Measurements from ENCODE around the gene GPR17.

GRCh38 chr2:127695491-127696472, 49.8 kb downstream of the GPR17 start:
- TF ChIP-seq, protein P1, sequence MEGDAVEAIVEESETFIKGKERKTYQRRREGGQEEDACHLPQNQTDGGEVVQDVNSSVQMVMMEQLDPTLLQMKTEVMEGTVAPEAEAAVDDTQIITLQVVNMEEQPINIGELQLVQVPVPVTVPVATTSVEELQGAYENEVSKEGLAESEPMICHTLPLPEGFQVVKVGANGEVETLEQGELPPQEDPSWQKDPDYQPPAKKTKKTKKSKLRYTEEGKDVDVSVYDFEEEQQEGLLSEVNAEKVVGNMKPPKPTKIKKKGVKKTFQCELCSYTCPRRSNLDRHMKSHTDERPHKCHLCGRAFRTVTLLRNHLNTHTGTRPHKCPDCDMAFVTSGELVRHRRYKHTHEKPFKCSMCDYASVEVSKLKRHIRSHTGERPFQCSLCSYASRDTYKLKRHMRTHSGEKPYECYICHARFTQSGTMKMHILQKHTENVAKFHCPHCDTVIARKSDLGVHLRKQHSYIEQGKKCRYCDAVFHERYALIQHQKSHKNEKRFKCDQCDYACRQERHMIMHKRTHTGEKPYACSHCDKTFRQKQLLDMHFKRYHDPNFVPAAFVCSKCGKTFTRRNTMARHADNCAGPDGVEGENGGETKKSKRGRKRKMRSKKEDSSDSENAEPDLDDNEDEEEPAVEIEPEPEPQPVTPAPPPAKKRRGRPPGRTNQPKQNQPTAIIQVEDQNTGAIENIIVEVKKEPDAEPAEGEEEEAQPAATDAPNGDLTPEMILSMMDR (IDR thresholded peaks at IDR 0.05; ENCODE audit: insufficient read depth, low read length, poor library complexity, severe bottlenecking), result peak; percentile 59
- TF ChIP-seq EZH2phosphoT487 (conservative IDR thresholded peaks at IDR 0.05; ENCODE audit: low read length), result no peak

All from SU-DHL-6 (cell line).